A549 (cell line): ENCODE data around the gene DUSP3. TPM values are rescaled to one million over a fixed set of nuclear protein-coding genes. Genes with fewer than 3 reads are reported as not detected.
A peak's percentile ranks its signal among the peaks of the same experiment; 100 is the strongest.

Experiments used
- ATAC-seq, 2 experiments: fragments of 200-7000 bp in 1 of 2; fragments of >200 bp in 1 of 2; cut with Nextera tagmentation in 1 of 2; cut with Tn5 transposase in 1 of 2; 3 replicates each; pipeline versions ENCODE4 v1.8.0 to v1.9.1; 2018 to 2020; ENCODE audit warnings: mild to moderate bottlenecking in 1 of 2, moderate library complexity in 1 of 2
- CTCF ChIA-PET: fragments of 300-600 bp; sonication (Branson Sonifier 250); formaldehyde crosslinking; extraction: SDS; loops from one replicate; lab custom pipeline; 2021; ENCODE audit warnings: antibody characterized with exemption, inconsistent platforms; lab: Yijun Ruan, JAX
- POLR2A ChIA-PET: fragments of 350-600 bp; formaldehyde crosslinking; extraction: SDS; loops from one replicate; lab custom pipeline; 2021; ENCODE audit warnings: antibody characterized with exemption, inconsistent platforms; lab: Yijun Ruan, JAX
- DNase-seq, 2 experiments: peaks; one replicate each; pipeline versions ENCODE4 v3.0.0 to v3.0.0-alpha.2; 2011 to 2016; ENCODE audit warnings: low read depth in 1 of 2, low spot score in 1 of 2
- FAIRE-seq: peaks from 2 replicates; lab custom pipeline; 2011; peaks lifted over from hg19 to GRCh38; lab: Jason Lieb, UNC
- H3K27ac ChIP-seq, 2 experiments: fragments of >200 bp; sonication (Bioruptor Twin); formaldehyde crosslinking; 3 replicates each; pipeline ENCODE4 v1.5.1; 2016 to 2017
- H3K4me1 ChIP-seq: fragments of >200 bp; sonication (Bioruptor Twin); formaldehyde crosslinking; 3 replicates; pipeline ENCODE4 v1.6.1; 2016
- H3K4me2 ChIP-seq: fragments of >200 bp; sonication (Bioruptor Twin); formaldehyde crosslinking; 3 replicates; pipeline ENCODE4 v1.6.1; 2016
- H3K4me3 ChIP-seq: fragments of >200 bp; sonication (Bioruptor Twin); formaldehyde crosslinking; 3 replicates; pipeline ENCODE4 v1.5.1; 2016
- H3K9me3 ChIP-seq: fragments of >200 bp; sonication (Bioruptor Twin); formaldehyde crosslinking; 3 replicates; pipeline ENCODE4 v1.6.1; 2016
- ATOH8 ChIP-seq: fragments of 250-450 bp; sonication (Bioruptor Pico); IDR thresholded peaks from 2 replicates; pipeline ENCODE4 v1.5.0; 2020; ENCODE audit warnings: low read depth, mild to moderate bottlenecking, moderate library complexity
- BHLHE40 ChIP-seq: IDR thresholded peaks from 2 replicates; pipeline ENCODE4 v1.6.1; 2012; ENCODE audit warnings: low read depth, low read length, inconsistent platforms
- EP300 ChIP-seq, 2 experiments: fragments of >200 bp; sonication (Bioruptor Twin); formaldehyde crosslinking; IDR thresholded peaks; 2 replicates in 1 of 2; 3 replicates in 1 of 2; pipeline ENCODE4 v1.6.1; 2016 to 2017
- GATA3 ChIP-seq: IDR thresholded peaks from 2 replicates; pipeline ENCODE4 v1.6.1; 2012; ENCODE audit warnings: borderline replicate concordance
- HES2 ChIP-seq: fragments of >200 bp; sonication (Bioruptor Twin); formaldehyde crosslinking; IDR thresholded peaks from 2 replicates; pipeline ENCODE4 v1.6.1; 2016
- HOXA7 ChIP-seq: fragments of 250-450 bp; sonication (Bioruptor Pico); IDR thresholded peaks from 2 replicates; pipeline ENCODE4 v1.5.0; 2020; ENCODE audit warnings: mild to moderate bottlenecking, moderate library complexity
- HOXB13 ChIP-seq: fragments of 250-450 bp; sonication (Bioruptor Pico); IDR thresholded peaks from 2 replicates; pipeline ENCODE4 v1.5.0; 2020; ENCODE audit warnings: low read depth, mild to moderate bottlenecking, moderate library complexity
- JUN ChIP-seq, 2 experiments: fragments of >200 bp; sonication (Bioruptor Twin); formaldehyde crosslinking; IDR thresholded peaks; 2 replicates in 1 of 2; 3 replicates in 1 of 2; pipeline ENCODE4 v1.6.1; 2016 to 2017
- JUNB ChIP-seq: fragments of >200 bp; sonication (Bioruptor Twin); formaldehyde crosslinking; IDR thresholded peaks from 2 replicates; pipeline ENCODE4 v1.6.1; 2016
- KDM5A ChIP-seq: fragments of 200-600 bp; sonication (generic); IDR thresholded peaks from 2 replicates; pipeline ENCODE4 v1.6.1; 2016; ENCODE audit warnings: antibody characterized with exemption, mild to moderate bottlenecking
- MAFK ChIP-seq: fragments of 450-650 bp; IDR thresholded peaks from 2 replicates; pipeline ENCODE4 v1.6.1; 2014; ENCODE audit not compliant: partially characterized antibody
- MAZ ChIP-seq: fragments of 150-350 bp; IDR thresholded peaks from 2 replicates; pipeline ENCODE4 v1.6.1; 2014; ENCODE audit warnings: antibody characterized with exemption, low read depth, low read length, borderline replicate concordance
- MYC ChIP-seq: IDR thresholded peaks from 2 replicates; pipeline ENCODE4 v1.6.1; 2012; ENCODE audit warnings: mild to moderate bottlenecking, inconsistent platforms, low read length, improper control_type of control experiment, borderline replicate concordance
- NFE2L2 ChIP-seq: fragments of 150-350 bp; conservative IDR thresholded peaks from 2 replicates; pipeline ENCODE4 v1.6.1; 2014; ENCODE audit warnings: low read length
- NR3C1 ChIP-seq: fragments of >200 bp; sonication (Bioruptor Twin); formaldehyde crosslinking; IDR thresholded peaks from 3 replicates; pipeline ENCODE4 v1.6.1; 2017
- PHF8 ChIP-seq: fragments of 200-600 bp; sonication (generic); IDR thresholded peaks from 2 replicates; pipeline ENCODE4 v1.6.1; 2016; ENCODE audit warnings: low read depth, mild to moderate bottlenecking, antibody characterized with exemption, moderate library complexity, borderline replicate concordance
- POLR2A ChIP-seq: IDR thresholded peaks from 2 replicates; pipeline ENCODE4 v1.6.1; 2012; ENCODE audit warnings: mild to moderate bottlenecking, low read length
- RARB ChIP-seq: fragments of 250-450 bp; sonication (Bioruptor Pico); IDR thresholded peaks from 2 replicates; pipeline ENCODE4 v1.8.0; 2021; ENCODE audit warnings: mild to moderate bottlenecking, moderate library complexity
- RNF2 ChIP-seq: fragments of 200-600 bp; sonication (generic); IDR thresholded peaks from 2 replicates; pipeline ENCODE4 v1.6.1; 2016; ENCODE audit warnings: low read depth, mild to moderate bottlenecking, antibody characterized with exemption, moderate library complexity, borderline replicate concordance
- TP53 ChIP-seq: fragments of 250-450 bp; sonication (Bioruptor Pico); IDR thresholded peaks from 2 replicates; pipeline ENCODE4 v1.5.0; 2021; ENCODE audit warnings: mild to moderate bottlenecking, moderate library complexity
- WGBS: methylation state at CpG from one replicate; pipeline ENCODE4 v1.1.6; 2017; ENCODE audit errors: missing lambda C conversion rate; 5-methylcytosine and 5-hydroxymethylcytosine counted together
- polyA plus RNA-seq, 4 experiments: library from polyadenylated mRNA; depleted of rRNA in 3 of 4; stranded (reverse); fragments of >200 nt; fragmentation: RNase III in 1 of 4; extraction: RNeasy Plus Mini Kit Qiagen cat#74134 plus additional on column Dnase treatment in 1 of 4; gene quantifications; 2 replicates in 3 of 4; 3 replicates in 1 of 4; pipeline ENCODE4 v1.2.3, GENCODE V29; 2011 to 2017

Gene DUSP3
- polyA plus RNA-seq, 2 of the 4 experiments (the other 2 are of a cell fraction): 60.0 to 62.2 TPM

- TF ChIP-seq BHLHE40: no peak
- TF ChIP-seq, all 56 proteins: peak for 0
- Histone ChIP-seq H3K4me1 (peaks cover 21% of the 10 kb centered on the region), H3K4me2 (no peak overlapping the region), H3K9me3 (no peaks in the 10 kb centered on the region), H3K4me3 (no peak overlapping the region), H3K27ac (no peak overlapping the region)
- WGBS: 94% methylated on average over 5 of the region's 5 CpGs
- ATAC-seq: no peak
- FAIRE-seq: no peak
- DNase-seq: no peak
- ChIA-PET POLR2A (interaction anchor here (0.6 kb wide), 1 partner anchor 905 kb away, joined by 4 read pairs; no protein-coding TSS in a partner anchor), CTCF (interaction anchor here (0.9 to 5.4 kb wide), 10 partner anchors 10 to 335 kb away, joined by 3 to 37 read pairs (median 4); partner anchors contain the start of genes CD300LG and DHX8)
Measured at GRCh38 chr17:43818966-43819365, 40.2 kb upstream of the DUSP3 start.

GRCh38 chr17:43817826-43818225 is 39.0 kb upstream of the DUSP3 start:
- FAIRE-seq (no peak), DNase-seq (no peak)
- CTCF ChIA-PET: interaction anchor here (0.7 to 5.4 kb wide), 15 partner anchors 10 to 241 kb away, joined by 3 to 37 read pairs (median 4); partner anchors contain the start of genes CD300LG and DUSP3
- no peaks in the 10 kb centered on the region for H3K9me3 ChIP-seq
- 96% methylated on average over 9 of the region's 9 CpGs for WGBS
- TF ChIP-seq JUN (IDR thresholded peaks at IDR 0.05) (no peak), RARB (CRISPR knock-in tag) (no peak), NFE2L2 (no peak)
- TF ChIP-seq, all 56 proteins: peak for 0
- H3K4me2 ChIP-seq: no peak overlapping the region
- H3K4me3 ChIP-seq: no peak overlapping the region
- no peak overlapping the region for H3K27ac ChIP-seq
- no peak for ATAC-seq
- H3K4me1 ChIP-seq: peaks cover 21% of the 10 kb centered on the region
- POLR2A ChIA-PET: interaction anchor here (0.9 kb wide), 1 partner anchor 28 kb away, joined by 3 read pairs; no protein-coding TSS in a partner anchor

- ChIA-PET CTCF (interaction anchor here (0.6 to 5.4 kb wide), 13 partner anchors 8 to 143 kb away, joined by 3 to 37 read pairs (median 4); partner anchors contain the start of gene CD300LG), POLR2A (interaction anchor here (1.2 kb wide), 1 partner anchor 30 kb away, joined by 3 read pairs; no protein-coding TSS in a partner anchor)
- Histone ChIP-seq H3K9me3 (no peaks in the 10 kb centered on the region), H3K4me2 (no peak overlapping the region), H3K4me3 (no peak overlapping the region), H3K27ac (peak overlapping the region in 1 of 2 experiments; percentile 75; a peak in 2 of 6 replicates), H3K4me1 (peaks cover 21% of the 10 kb centered on the region)
- FAIRE-seq: no peak
- 91% methylated on average over 22 of the region's 24 CpGs for WGBS
- no peak for DNase-seq
- ATAC-seq: peak in 1 of 2 experiments; percentile 5; a peak in 1 of 6 replicates
- TF ChIP-seq MAFK (no peak), RNF2 (no peak), HOXB13 (CRISPR knock-in tag) (no peak), HES2 (no peak), GATA3 (no peak), MAZ (no peak), TP53 (CRISPR knock-in tag) (no peak), EP300 (IDR thresholded peaks at IDR 0.05) (no peak), MYC (no peak), NR3C1 (no peak), ATOH8 (CRISPR knock-in tag) (no peak), JUNB (no peak), PHF8 (no peak), HOXA7 (CRISPR knock-in tag) (no peak), KDM5A (no peak), POLR2A (no peak)
- TF ChIP-seq, all 56 proteins: peak for 0
Measured at GRCh38 chr17:43816336-43817320, 37.9 kb upstream of the DUSP3 start.
